NT2/D1 (cell line): ENCODE data around the gene ATG10.

Experiments used
- SUZ12 ChIP-seq: IDR thresholded peaks from 2 replicates; pipeline ENCODE4 v1.6.1; 2011; ENCODE audit not compliant: insufficient read length, insufficient read depth; ENCODE audit errors: extremely low read depth
- YY1 ChIP-seq: IDR thresholded peaks from 2 replicates; pipeline ENCODE4 v1.6.1; 2011; ENCODE audit not compliant: insufficient read length, insufficient read depth
- ZNF274 ChIP-seq: IDR thresholded peaks from 2 replicates; pipeline ENCODE4 v1.6.1; 2011; ENCODE audit warnings: mild to moderate bottlenecking, low read depth, low read length

GRCh38 chr5:82077496-82077895, 105.7 kb downstream of the ATG10 start:
- TF ChIP-seq SUZ12 = no peak
- TF ChIP-seq ZNF274 = no peak
- TF ChIP-seq YY1 = no peak
